Caco-2 (cell line): ENCODE measurements around the gene MSRB3. TPM values are rescaled to one million over a fixed set of nuclear protein-coding genes. Genes with fewer than 3 reads are reported as not detected.

Experiments
- BruUV-seq: library from RNA; stranded (reverse); fragments of 400-500 nt; replicated peaks from 2 replicates; lab custom pipeline; 2021; lab: Mats Ljungman, UMichigan
- CTCF ChIA-PET: fragments of 300-600 bp; sonication (Branson Sonifier 250); formaldehyde crosslinking; loops from one replicate; lab custom pipeline; 2022; ENCODE audit warnings: antibody characterized with exemption; lab: Charles Lee
- POLR2A ChIA-PET: fragments of 300-600 bp; sonication (Branson Sonifier 250); formaldehyde crosslinking; loops from one replicate; lab custom pipeline; 2022; ENCODE audit warnings: antibody characterized with exemption; lab: Charles Lee
- DNase-seq, 2 experiments: peaks; one replicate each; pipeline versions ENCODE4 v3.0.0 to v3.0.0-alpha.2; 2020 to 2022
- H3K27me3 ChIP-seq: replicated peaks from 2 replicates; pipeline ENCODE4 v1.6.0; 2011; ENCODE audit warnings: low read length; ENCODE audit not compliant: control insufficient read depth, insufficient read depth
- H3K36me3 ChIP-seq: 2 replicates; pipeline ENCODE4 v1.5.1; 2011; ENCODE audit warnings: low read length; ENCODE audit not compliant: control insufficient read depth, insufficient read depth
- H3K4me1 ChIP-seq: fragments of 250-450 bp; sonication (Bioruptor Pico); 2 replicates; pipeline ENCODE4 v1.5.1; 2020; ENCODE audit warnings: mild to moderate bottlenecking
- H3K4me3 ChIP-seq: 2 replicates; pipeline ENCODE4 v1.5.1; 2011; ENCODE audit warnings: low read depth, mild to moderate bottlenecking, control low read depth, low read length
- H3K9me3 ChIP-seq: fragments of 250-450 bp; sonication (Bioruptor Pico); 2 replicates; pipeline ENCODE4 v1.5.1; 2020; ENCODE audit warnings: mild to moderate bottlenecking, moderate library complexity
- H3K27ac Mint-ChIP-seq: one replicate; pipeline ENCODE4 v1.8.0; 2022; ENCODE audit warnings: mixed read lengths; ENCODE audit not compliant: unreplicated experiment
- H3K27me3 Mint-ChIP-seq: one replicate; pipeline ENCODE4 v1.8.0; 2022; ENCODE audit warnings: mixed read lengths; ENCODE audit not compliant: insufficient read depth, unreplicated experiment
- H3K36me3 Mint-ChIP-seq: one replicate; pipeline ENCODE4 v1.8.0; 2022; ENCODE audit warnings: mild to moderate bottlenecking, mixed read lengths; ENCODE audit not compliant: insufficient read depth, unreplicated experiment
- H3K4me1 Mint-ChIP-seq: one replicate; pipeline ENCODE4 v1.8.0; 2022; ENCODE audit warnings: low read depth, mixed read lengths; ENCODE audit not compliant: unreplicated experiment
- H3K4me3 Mint-ChIP-seq: one replicate; pipeline ENCODE4 v1.8.0; 2022; ENCODE audit warnings: mild to moderate bottlenecking, moderate library complexity, mixed read lengths; ENCODE audit not compliant: unreplicated experiment
- H3K9me3 Mint-ChIP-seq: one replicate; pipeline ENCODE4 v1.8.0; 2022; ENCODE audit warnings: mixed read lengths; ENCODE audit not compliant: unreplicated experiment
- CTCF ChIP-seq, 2 experiments: fragments of 200-600 bp in 1 of 2; IDR thresholded peaks; 1 replicate in 1 of 2; 2 replicates in 1 of 2; pipeline versions ENCODE4 v1.5.1 to v1.8.0; 2011 to 2022; ENCODE audit warnings: antibody characterized with exemption in 1 of 2, control low read depth in 1 of 2, inconsistent platforms in 1 of 2, low read depth in 1 of 2, low read length in 1 of 2, mild to moderate bottlenecking in 1 of 2, moderate library complexity in 1 of 2; ENCODE audit not compliant: insufficient read depth in 1 of 2, severe bottlenecking in 1 of 2, unreplicated experiment in 1 of 2
- intact Hi-C: fragments of 100-400 bp; cut with micrococcal nuclease; formaldehyde crosslinking; loops from one replicate; pipeline ENCODE4 v1.10.0; 2022; ENCODE audit not compliant: unreplicated experiment
- total RNA-seq: library from RNA; stranded (reverse); gene quantifications from 2 replicates; pipeline ENCODE4 v1.2.3, GENCODE V29; 2022

The MSRB3 gene
- total RNA-seq, 1 experiment from 2014 or later, result 7.7 TPM

GRCh38 chr12:65367396-65367795 lies 88.9 kb downstream of the MSRB3 start:
- no peak for TF ChIP-seq CTCF (IDR thresholded peaks at IDR 0.05; ENCODE audit: insufficient read depth in 1 of 2, low read depth in 1 of 2, low read length in 1 of 2, severe bottlenecking in 1 of 2, unreplicated experiment in 1 of 2)
- no peaks in the 10 kb centered on the region for H3K4me1 Mint-ChIP-seq

GRCh38 chr12:65368055-65368454 lies 89.6 kb downstream of the MSRB3 start:
- H3K4me1 Mint-ChIP-seq, result no peaks in the 10 kb centered on the region
- no peaks in the 10 kb centered on the region for H3K27me3 Mint-ChIP-seq
- ChIA-PET CTCF (interaction anchor here (0.6 kb wide), 1 partner anchor 750 kb away, joined by 3 read pairs; no protein-coding TSS in a partner anchor), POLR2A (no interaction called here)
- Histone ChIP-seq H3K4me1 (no peaks in the 10 kb centered on the region), H3K4me3 (no peak overlapping the region), H3K9me3 (no peaks in the 10 kb centered on the region), H3K36me3 (no peaks in the 10 kb centered on the region), H3K27me3 (no peaks in the 10 kb centered on the region)
- intact Hi-C loops, result no loop called here
- no peaks in the 10 kb centered on the region for H3K36me3 Mint-ChIP-seq
- no TSS peak for BruUV-seq
- H3K27ac Mint-ChIP-seq, result no peak overlapping the region
- H3K9me3 Mint-ChIP-seq, result no peaks in the 10 kb centered on the region
- TF ChIP-seq CTCF (IDR thresholded peaks at IDR 0.05; ENCODE audit: insufficient read depth in 1 of 2, low read depth in 1 of 2, low read length in 1 of 2, severe bottlenecking in 1 of 2, unreplicated experiment in 1 of 2), result no peak
- H3K4me3 Mint-ChIP-seq, result no peak overlapping the region
- DNase-seq, result no peak

More at GRCh38 chr12:65367396-65367795, 88.9 kb downstream of the MSRB3 start:
- no TSS peak for BruUV-seq
- Mint-ChIP-seq H3K27ac (no peak overlapping the region), H3K9me3 (no peaks in the 10 kb centered on the region), H3K4me3 (no peak overlapping the region), H3K27me3 (no peaks in the 10 kb centered on the region), H3K36me3 (no peaks in the 10 kb centered on the region)
- Histone ChIP-seq H3K36me3 (no peaks in the 10 kb centered on the region), H3K27me3 (no peaks in the 10 kb centered on the region), H3K9me3 (no peaks in the 10 kb centered on the region), H3K4me1 (no peaks in the 10 kb centered on the region), H3K4me3 (no peak overlapping the region)
- CTCF ChIA-PET, result no interaction called here
- no peak for DNase-seq
- intact Hi-C loops, result no loop called here
- POLR2A ChIA-PET, result no interaction called here

DNA sequence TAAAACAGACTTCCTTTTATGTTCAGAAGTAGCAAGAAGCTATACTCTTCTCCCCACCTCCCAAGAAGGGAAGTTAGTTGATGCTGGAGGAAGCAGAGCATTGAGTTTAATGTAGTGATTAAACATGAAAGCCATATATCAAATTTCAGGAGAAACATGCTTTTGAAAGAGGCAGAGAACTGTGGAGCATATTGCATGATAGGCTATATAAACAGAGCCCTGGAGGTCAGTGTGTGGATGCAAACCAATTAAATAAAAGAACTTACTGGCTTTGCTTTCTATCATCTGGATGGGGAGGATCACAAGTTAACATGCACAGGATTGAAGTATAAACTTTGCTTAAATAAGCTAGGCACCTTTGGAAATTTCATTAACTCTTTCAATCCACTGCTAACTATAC lies 94.1 kb downstream of the MSRB3 start:
- no peaks in the 10 kb centered on the region for H3K4me1 ChIP-seq
- H3K9me3 ChIP-seq, result no peaks in the 10 kb centered on the region
- no peaks in the 10 kb centered on the region for H3K27me3 ChIP-seq
- BruUV-seq, result no TSS peak
- POLR2A ChIA-PET, result no interaction called here
- H3K36me3 ChIP-seq, result no peaks in the 10 kb centered on the region
- CTCF ChIA-PET, result no interaction called here
- Mint-ChIP-seq H3K36me3 (no peaks in the 10 kb centered on the region), H3K27ac (no peak overlapping the region), H3K4me1 (no peaks in the 10 kb centered on the region), H3K4me3 (no peak overlapping the region), H3K9me3 (no peaks in the 10 kb centered on the region), H3K27me3 (no peaks in the 10 kb centered on the region)
- DNase-seq, result no peak
- TF ChIP-seq CTCF (IDR thresholded peaks at IDR 0.05; ENCODE audit: insufficient read depth in 1 of 2, low read depth in 1 of 2, low read length in 1 of 2, severe bottlenecking in 1 of 2, unreplicated experiment in 1 of 2), result no peak
- intact Hi-C loops, result no loop called here
- H3K4me3 ChIP-seq, result no peak overlapping the region
